GM23248 (cell line): ENCODE data around the gene PAF1. TPM values are rescaled to one million over a fixed set of nuclear protein-coding genes. Genes with fewer than 3 reads are reported as not detected.

Experiments used
- DNase-seq: peaks from one replicate; pipeline ENCODE4 v3.0.0-alpha.2; 2015
- H2AFZ ChIP-seq: fragments of 200-600 bp; sonication (generic); 2 replicates; pipeline ENCODE4 v1.6.1; 2016; ENCODE audit warnings: antibody characterized with exemption
- H3F3A ChIP-seq: fragments of 200-600 bp; sonication (generic); 2 replicates; pipeline ENCODE4 v1.6.1; 2016; ENCODE audit warnings: mild to moderate bottlenecking, antibody characterized with exemption, mixed run types; ENCODE audit not compliant: insufficient read depth
- H3K27ac ChIP-seq: fragments of 200-600 bp; sonication (generic); 2 replicates; pipeline ENCODE4 v1.5.1; 2016; ENCODE audit warnings: mild to moderate bottlenecking
- H3K27me3 ChIP-seq: fragments of 200-600 bp; sonication (generic); replicated peaks from 2 replicates; pipeline ENCODE4 v1.6.1; 2016; ENCODE audit warnings: mild to moderate bottlenecking; ENCODE audit not compliant: insufficient read depth
- H3K36me3 ChIP-seq: fragments of 200-600 bp; sonication (generic); 2 replicates; pipeline ENCODE4 v1.6.1; 2016; ENCODE audit warnings: low read depth, mild to moderate bottlenecking
- H3K4me1 ChIP-seq: fragments of 200-600 bp; sonication (generic); 2 replicates; pipeline ENCODE4 v1.6.1; 2016; ENCODE audit warnings: mild to moderate bottlenecking; ENCODE audit not compliant: insufficient read depth
- H3K4me2 ChIP-seq: fragments of 200-600 bp; sonication (generic); one replicate; pipeline ENCODE4 v1.6.1; 2016; ENCODE audit warnings: mild to moderate bottlenecking; ENCODE audit not compliant: unreplicated experiment
- H3K4me3 ChIP-seq: fragments of 200-600 bp; sonication (generic); 2 replicates; pipeline ENCODE4 v1.5.1; 2016; ENCODE audit warnings: mild to moderate bottlenecking
- H3K79me2 ChIP-seq: fragments of 200-600 bp; sonication (generic); 2 replicates; pipeline ENCODE4 v1.6.1; 2016; ENCODE audit warnings: mild to moderate bottlenecking; ENCODE audit not compliant: insufficient read depth
- H3K9ac ChIP-seq: fragments of 200-600 bp; sonication (generic); 2 replicates; pipeline ENCODE4 v1.6.1; 2016; ENCODE audit warnings: mild to moderate bottlenecking
- H3K9me2 ChIP-seq: fragments of 200-600 bp; sonication (generic); 2 replicates; pipeline ENCODE4 v1.6.1; 2016; ENCODE audit warnings: mixed run types, mild to moderate bottlenecking, moderate library complexity; ENCODE audit not compliant: insufficient read depth
- H3K9me3 ChIP-seq: fragments of 200-600 bp; sonication (generic); one replicate; pipeline ENCODE4 v1.6.1; 2017; ENCODE audit warnings: low read depth
- H4K20me1 ChIP-seq: fragments of 200-600 bp; sonication (generic); 2 replicates; pipeline ENCODE4 v1.6.0; 2016; ENCODE audit not compliant: insufficient read depth
- EZH2 ChIP-seq: fragments of 200-600 bp; sonication (generic); IDR thresholded peaks from 2 replicates; pipeline ENCODE4 v1.6.1; 2018; ENCODE audit warnings: antibody characterized with exemption, mild to moderate bottlenecking; ENCODE audit not compliant: insufficient read depth, poor library complexity, severe bottlenecking
- EZH2phosphoT487 ChIP-seq: fragments of 200-600 bp; sonication (generic); IDR thresholded peaks from 2 replicates; pipeline ENCODE4 v1.6.1; 2018; ENCODE audit warnings: antibody characterized with exemption, moderate library complexity, mild to moderate bottlenecking, low read depth; ENCODE audit not compliant: insufficient read depth
- WGBS, 2 experiments: methylation state at CpG; one replicate each; pipeline ENCODE4 v1.1.6; 2015 to 2017; ENCODE audit warnings: low lambda C conversion rate in 2 of 2, low coverage in 1 of 2; ENCODE audit errors: missing lambda C conversion rate in 2 of 2; 5-methylcytosine and 5-hydroxymethylcytosine counted together
- in situ Hi-C: fragments of 300-500 bp; cut with MboI; formaldehyde crosslinking; loops from 2 replicates; pipeline ENCODE4 v1.15.0; 2020
- polyA plus RNA-seq: library from polyadenylated mRNA; unstranded; fragments of >200 nt; fragmentation: Nextera tagmentation; extraction: Ambion mirVana; gene quantifications from 2 replicates; pipeline ENCODE4 v1.2.1, GENCODE V29; 2016
- total RNA-seq: library from RNA; depleted of rRNA; stranded (reverse); fragments of >200 nt; shearing (Covaris generic); gene quantifications from 2 replicates; pipeline ENCODE4 v1.2.3, GENCODE V29; 2014

PAF1 gene
- total and polyA plus RNA-seq, 2 experiments from 2014 or later: 44.2 to 51.2 TPM

DNA sequence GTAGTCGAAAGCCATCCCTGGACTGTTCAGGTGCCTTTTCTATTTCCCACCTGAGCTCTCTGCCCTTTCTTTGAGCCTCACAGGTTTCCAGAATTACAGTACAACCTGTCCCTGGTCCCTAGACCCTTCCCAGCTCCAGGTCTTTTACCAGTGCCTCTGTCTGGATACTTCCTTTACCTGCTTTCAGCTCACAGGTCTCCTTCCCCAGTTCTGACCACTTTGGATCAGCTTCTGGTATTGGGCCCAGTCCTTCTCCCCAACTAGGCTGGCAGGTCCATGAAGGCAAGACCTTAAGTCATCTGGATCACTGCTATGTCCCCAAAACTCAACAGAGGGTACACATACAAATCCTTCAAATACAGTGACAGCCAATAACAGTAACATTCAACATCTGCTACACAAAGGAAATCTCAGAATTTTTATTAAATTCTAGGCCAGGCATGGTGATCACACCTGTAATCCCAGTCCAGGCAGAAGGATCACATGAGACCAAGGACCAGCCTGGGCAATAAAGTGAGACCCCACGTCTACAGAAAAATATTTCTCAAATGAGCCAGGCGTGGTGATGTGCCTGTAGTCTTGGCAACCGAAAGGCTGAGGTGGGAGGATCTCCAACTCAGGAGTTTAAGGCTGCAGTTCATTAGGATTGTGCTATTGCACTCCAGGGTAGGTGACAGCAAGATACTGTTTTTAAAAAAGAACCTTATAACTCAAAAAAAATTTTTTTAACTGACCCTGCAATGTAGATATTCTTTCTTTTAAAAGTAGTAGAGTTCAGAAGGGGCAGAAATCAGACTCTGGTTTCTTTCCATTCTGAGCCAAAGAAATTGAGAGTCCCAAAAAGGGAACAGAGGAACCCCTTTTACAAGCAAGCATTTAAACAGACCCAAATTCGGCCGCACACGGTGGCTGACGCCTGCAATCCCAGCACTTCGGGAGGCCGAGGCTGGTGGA is 43.5 kb upstream of the PAF1 start:
- 37 to 40% methylated on average over 10 of the region's 10 CpGs for WGBS, 2 experiments
- H2AFZ ChIP-seq: no peak overlapping the region
- H4K20me1 ChIP-seq: no peaks in the 10 kb centered on the region
- peaks cover 30% of the 10 kb centered on the region for H3K79me2 ChIP-seq
- peaks cover 26% of the 10 kb centered on the region for H3K36me3 ChIP-seq
- TF ChIP-seq EZH2: no peak
- no peak for TF ChIP-seq EZH2phosphoT487
- H3K9me3 ChIP-seq: no peaks in the 10 kb centered on the region
- DNase-seq: peak; percentile 57
- H3K4me1 ChIP-seq: peaks cover 15% of the 10 kb centered on the region
- H3K9me2 ChIP-seq: no peaks in the 10 kb centered on the region
- in situ Hi-C loops: no loop called here
- peak overlapping the region; percentile 91 for H3K9ac ChIP-seq
- peak overlapping the region; percentile 62 for H3K27ac ChIP-seq
- H3K4me3 ChIP-seq: peak overlapping the region; percentile 94
- H3K4me2 ChIP-seq: peak overlapping the region; percentile 90
- no peaks in the 10 kb centered on the region for H3K27me3 ChIP-seq
- H3F3A ChIP-seq: peaks cover 52% of the 10 kb centered on the region

DNA sequence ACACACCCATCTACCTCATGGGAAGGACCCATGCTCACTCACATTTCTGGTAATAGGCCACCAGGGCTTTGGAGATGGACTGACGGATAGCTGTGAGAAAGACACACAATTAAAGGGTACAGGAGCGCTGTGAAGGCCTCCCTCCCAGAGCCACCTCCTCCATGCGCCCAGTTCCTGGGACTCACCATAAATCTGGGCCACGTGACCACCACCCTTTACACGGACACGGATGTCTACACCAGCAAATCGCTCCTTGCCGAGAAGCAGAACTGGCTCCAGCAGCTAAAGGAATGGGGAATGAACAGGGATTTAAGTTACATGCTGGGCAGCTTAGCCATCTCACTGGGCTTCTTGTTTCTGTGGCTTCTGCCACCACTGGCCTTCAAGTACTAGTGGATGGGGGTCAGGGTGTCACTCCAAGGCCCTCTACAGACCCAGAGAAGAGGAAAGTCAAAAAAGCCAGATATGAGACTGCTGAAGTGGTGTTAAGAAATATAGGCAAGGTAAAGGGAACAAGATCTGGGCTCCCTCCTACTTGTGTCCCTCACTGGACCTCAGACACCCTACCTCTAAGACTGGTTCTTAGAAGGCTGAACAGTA is 42.7 kb upstream of the PAF1 start:
- peak overlapping the region; percentile 91 for H3K9ac ChIP-seq
- in situ Hi-C loops: no loop called here

DNA sequence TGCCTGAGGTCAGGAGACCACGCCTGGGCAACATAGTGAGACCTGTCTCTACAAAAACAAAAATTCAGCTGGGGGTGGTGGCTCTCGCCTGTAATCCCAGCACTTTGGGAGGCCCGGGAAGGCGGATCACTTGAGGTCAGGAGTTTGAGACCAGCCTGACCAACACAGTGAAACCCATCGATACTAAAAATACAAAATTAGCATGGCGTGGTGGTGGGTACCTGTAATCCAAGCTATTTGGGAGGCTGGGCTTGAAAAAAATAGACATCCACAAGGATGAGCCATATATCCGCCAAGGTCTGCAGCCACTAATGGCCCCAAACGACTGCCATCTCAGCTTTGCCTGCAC is 41.7 kb upstream of the PAF1 start:
- no peak overlapping the region for H3K4me3 ChIP-seq
- no peaks in the 10 kb centered on the region for H3K27me3 ChIP-seq
- no peak overlapping the region for H3K27ac ChIP-seq
- TF ChIP-seq EZH2: no peak
- DNase-seq: no peak
- H3K4me1 ChIP-seq: peaks cover 29% of the 10 kb centered on the region
- H3K4me2 ChIP-seq: no peak overlapping the region
- in situ Hi-C loops: no loop called here
- peaks cover 30% of the 10 kb centered on the region for H3K79me2 ChIP-seq
- H2AFZ ChIP-seq: no peak overlapping the region
- peaks cover 68% of the 10 kb centered on the region for H3F3A ChIP-seq
- H3K9me2 ChIP-seq: no peaks in the 10 kb centered on the region
- H3K9ac ChIP-seq: no peak overlapping the region
- H4K20me1 ChIP-seq: no peaks in the 10 kb centered on the region
- peaks cover 26% of the 10 kb centered on the region for H3K36me3 ChIP-seq
- H3K9me3 ChIP-seq: no peaks in the 10 kb centered on the region
- WGBS, 2 experiments: 81 to 82% methylated on average over 8 of the region's 8 CpGs

More for the DNA sequence above, 42.7 kb upstream of the PAF1 start:
- no peak for DNase-seq
- H3K36me3 ChIP-seq: peaks cover 26% of the 10 kb centered on the region
- no peaks in the 10 kb centered on the region for H3K9me2 ChIP-seq
- WGBS, 2 experiments: 83 to 86% methylated on average over 8 of the region's 8 CpGs
- H3K79me2 ChIP-seq: peaks cover 30% of the 10 kb centered on the region
- H4K20me1 ChIP-seq: no peaks in the 10 kb centered on the region
- no peaks in the 10 kb centered on the region for H3K27me3 ChIP-seq
- H3K4me2 ChIP-seq: no peak overlapping the region
- TF ChIP-seq EZH2 (no peak), EZH2phosphoT487 (no peak)
- peaks cover 23% of the 10 kb centered on the region for H3K4me1 ChIP-seq
- peak overlapping the region; percentile 62; the same call in 1 of the 2 replicates for H3K27ac ChIP-seq
- no peaks in the 10 kb centered on the region for H3K9me3 ChIP-seq
- no peak overlapping the region for H2AFZ ChIP-seq
- H3F3A ChIP-seq: peaks cover 60% of the 10 kb centered on the region
- H3K4me3 ChIP-seq: no peak overlapping the region

DNA sequence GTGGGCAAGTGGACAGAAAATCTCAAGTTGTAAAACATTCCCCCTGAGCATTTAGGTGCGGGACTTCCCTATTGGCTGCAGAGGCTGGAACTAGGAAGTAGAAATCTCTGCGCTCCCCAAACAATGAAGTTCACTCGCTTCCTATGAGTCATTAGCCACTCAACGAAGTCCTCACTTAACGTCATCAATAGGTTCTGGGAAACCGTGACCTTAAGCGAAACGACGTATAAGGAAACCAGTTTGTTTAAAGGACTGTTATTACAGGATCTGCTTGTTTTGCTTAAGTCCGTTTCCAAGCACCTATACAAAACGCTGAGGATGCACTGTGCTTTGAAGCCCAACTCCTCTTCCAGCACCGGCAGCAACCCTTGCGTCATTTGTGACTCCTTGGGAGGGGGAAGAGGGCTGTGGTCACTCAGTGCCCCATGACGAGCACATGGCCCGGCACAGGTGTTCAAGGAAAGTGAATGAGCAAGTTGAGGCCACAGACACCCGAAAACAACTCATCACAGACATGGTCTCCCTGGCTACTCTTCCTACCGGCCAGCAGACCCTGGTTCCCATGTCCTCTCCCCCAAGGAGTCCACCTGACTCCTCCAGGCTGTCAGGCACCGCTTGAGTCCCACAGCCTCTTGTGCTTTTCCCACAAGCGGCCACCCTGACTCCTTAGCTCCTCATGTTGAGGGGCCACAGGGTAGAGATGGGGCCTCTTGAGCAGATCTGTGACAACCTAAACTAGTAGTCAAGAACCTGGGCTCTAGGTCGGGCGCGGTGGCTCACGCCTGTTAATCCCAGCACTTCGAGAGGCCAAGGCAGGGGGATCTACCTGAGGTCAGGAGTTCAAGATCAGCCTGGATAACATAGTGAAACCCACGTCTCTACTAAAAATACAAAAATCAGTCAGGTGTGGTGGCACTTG is 40.0 kb upstream of the PAF1 start:
- in situ Hi-C loops: no loop called here
- Histone ChIP-seq H3K9me3 (no peaks in the 10 kb centered on the region), H3K9me2 (no peaks in the 10 kb centered on the region), H3K27ac (no peak overlapping the region), H3F3A (peaks cover 83% of the 10 kb centered on the region), H3K4me2 (no peak overlapping the region), H3K4me1 (peaks cover 29% of the 10 kb centered on the region), H3K27me3 (no peaks in the 10 kb centered on the region), H2AFZ (no peak overlapping the region), H3K79me2 (peaks cover 30% of the 10 kb centered on the region), H3K9ac (no peak overlapping the region), H3K36me3 (peaks cover 26% of the 10 kb centered on the region), H4K20me1 (no peaks in the 10 kb centered on the region), H3K4me3 (no peak overlapping the region)
- peak; percentile 52 for DNase-seq
- TF ChIP-seq EZH2: no peak
- TF ChIP-seq EZH2phosphoT487: no peak
- 78 to 82% methylated on average over 25 of the region's 25 CpGs for WGBS, 2 experiments
